Sigmoid colon (tissue), 4 donors: ENCODE results near the gene STPG3.

ENCODE experiments used
- POLR2AphosphoS5 ChIP-seq, 4 donors: sonication (generic); formaldehyde crosslinking; IDR thresholded peaks; one replicate each; pipeline ENCODE4 v1.6.1; 2017; ENCODE audit warnings: antibody characterized with exemption in 4 of 4
- TF ChIP-seq, protein P1 (sequence below), 4 experiments: fragments of 450-650 bp in 3 of 4; fragments of 200-600 bp in 1 of 4; IDR thresholded peaks; one replicate each; pipeline ENCODE4 v1.5.1; 2016 to 2019; ENCODE audit warnings: antibody characterized with exemption in 4 of 4, mild to moderate bottlenecking in 3 of 4, moderate library complexity in 2 of 4

DNA sequence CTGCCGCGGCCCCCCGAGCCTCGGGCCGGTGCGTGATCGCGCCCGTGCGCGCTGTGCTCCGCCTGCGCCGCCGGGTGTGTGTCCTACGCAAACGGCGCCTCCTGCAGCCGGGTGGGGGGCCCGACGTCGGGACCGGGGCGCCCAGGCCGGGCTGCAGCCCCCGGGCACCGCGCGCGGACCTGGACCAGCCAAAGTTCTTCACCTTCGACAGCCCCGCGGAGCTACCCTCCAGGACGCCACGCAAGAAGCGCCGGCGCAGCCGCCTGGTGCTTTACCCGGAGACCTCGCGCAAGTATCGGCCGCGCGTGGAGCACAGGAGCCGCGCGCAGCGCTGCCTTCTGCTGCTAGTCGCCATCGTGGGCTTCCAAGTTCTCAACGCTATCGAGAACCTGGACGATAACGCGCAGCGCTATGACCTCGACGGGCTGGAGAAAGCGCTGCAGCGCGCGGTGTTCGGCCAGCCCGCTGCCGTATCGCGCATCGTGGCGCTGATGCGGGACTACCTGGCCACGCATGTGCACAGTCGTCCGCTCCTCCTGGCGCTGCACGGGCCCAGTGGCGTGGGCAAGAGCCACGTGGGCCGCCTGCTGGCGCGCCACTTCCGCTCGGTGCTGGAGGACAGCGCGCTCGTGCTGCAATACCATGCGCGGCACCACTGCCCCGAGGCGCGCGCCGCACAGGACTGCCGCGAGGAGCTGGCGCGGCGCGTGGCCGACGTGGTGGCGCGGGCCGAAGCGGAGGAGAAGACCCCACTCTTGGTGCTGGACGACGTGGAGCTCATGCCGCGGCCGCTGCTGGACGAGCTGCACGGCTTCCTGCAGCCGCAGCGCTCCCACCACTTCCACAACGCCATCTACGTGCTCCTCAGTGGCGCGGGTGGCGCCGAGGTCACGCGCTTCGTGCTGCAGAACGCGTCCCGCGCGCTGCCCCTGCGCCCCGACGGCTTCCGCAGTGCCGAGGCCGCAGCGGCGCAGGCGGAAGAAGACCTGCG lies 27.9 kb downstream of the STPG3 start:
- TF ChIP-seq, protein P1, sequence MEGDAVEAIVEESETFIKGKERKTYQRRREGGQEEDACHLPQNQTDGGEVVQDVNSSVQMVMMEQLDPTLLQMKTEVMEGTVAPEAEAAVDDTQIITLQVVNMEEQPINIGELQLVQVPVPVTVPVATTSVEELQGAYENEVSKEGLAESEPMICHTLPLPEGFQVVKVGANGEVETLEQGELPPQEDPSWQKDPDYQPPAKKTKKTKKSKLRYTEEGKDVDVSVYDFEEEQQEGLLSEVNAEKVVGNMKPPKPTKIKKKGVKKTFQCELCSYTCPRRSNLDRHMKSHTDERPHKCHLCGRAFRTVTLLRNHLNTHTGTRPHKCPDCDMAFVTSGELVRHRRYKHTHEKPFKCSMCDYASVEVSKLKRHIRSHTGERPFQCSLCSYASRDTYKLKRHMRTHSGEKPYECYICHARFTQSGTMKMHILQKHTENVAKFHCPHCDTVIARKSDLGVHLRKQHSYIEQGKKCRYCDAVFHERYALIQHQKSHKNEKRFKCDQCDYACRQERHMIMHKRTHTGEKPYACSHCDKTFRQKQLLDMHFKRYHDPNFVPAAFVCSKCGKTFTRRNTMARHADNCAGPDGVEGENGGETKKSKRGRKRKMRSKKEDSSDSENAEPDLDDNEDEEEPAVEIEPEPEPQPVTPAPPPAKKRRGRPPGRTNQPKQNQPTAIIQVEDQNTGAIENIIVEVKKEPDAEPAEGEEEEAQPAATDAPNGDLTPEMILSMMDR (IDR thresholded peaks at IDR 0.05), result no peak
- TF ChIP-seq POLR2AphosphoS5 (IDR thresholded peaks at IDR 0.05), result no peak
